ENCODE measurements around the gene DTNBP1.

The DTNBP1 gene

GRCh38 chr6:15490242-15491100 is 172.4 kb downstream of the DTNBP1 start:
- H3K4me3 ChIP-seq (ENCODE audit: low read depth, low read length), result no peak overlapping the region
- no peak for TF ChIP-seq CTCF (IDR thresholded peaks at IDR 0.05; ENCODE audit: low read depth, low read length, missing control alignments)
- no peak for DNase-seq (ENCODE audit: low read depth)

GRCh38 chr6:15489261-15489962 is 173.4 kb downstream of the DTNBP1 start:
- no peak for DNase-seq (ENCODE audit: low read depth)
- TF ChIP-seq CTCF (IDR thresholded peaks at IDR 0.05; ENCODE audit: low read depth, low read length, missing control alignments), result no peak
- no peak overlapping the region for H3K4me3 ChIP-seq (ENCODE audit: low read depth, low read length)

- TF ChIP-seq CTCF (IDR thresholded peaks at IDR 0.05; ENCODE audit: low read depth, low read length, missing control alignments), result no peak
- DNase-seq (ENCODE audit: low read depth), result no peak
- no peak overlapping the region for H3K4me3 ChIP-seq (ENCODE audit: low read depth, low read length)
These were observed 175.6 kb downstream of the DTNBP1 start for GRCh38 chr6:15487262-15487661.

GRCh38 chr6:15485936-15486335 is 176.9 kb downstream of the DTNBP1 start:
- no peak overlapping the region for H3K4me3 ChIP-seq (ENCODE audit: low read depth, low read length)
- TF ChIP-seq CTCF (IDR thresholded peaks at IDR 0.05; ENCODE audit: low read depth, low read length, missing control alignments), result no peak
- DNase-seq (ENCODE audit: low read depth), result no peak

GRCh38 chr6:15484821-15485220 is 178.0 kb downstream of the DTNBP1 start:
- DNase-seq (ENCODE audit: low read depth), result no peak
- H3K4me3 ChIP-seq (ENCODE audit: low read depth, low read length), result no peak overlapping the region

GRCh38 chr6:15484140-15484539 is 178.7 kb downstream of the DTNBP1 start:
- TF ChIP-seq CTCF (IDR thresholded peaks at IDR 0.05; ENCODE audit: low read depth, low read length, missing control alignments), result no peak
- H3K4me3 ChIP-seq (ENCODE audit: low read depth, low read length), result no peak overlapping the region
- no peak for DNase-seq (ENCODE audit: low read depth)

More at GRCh38 chr6:15484821-15485220, 178.0 kb downstream of the DTNBP1 start:
- TF ChIP-seq CTCF (IDR thresholded peaks at IDR 0.05; ENCODE audit: low read depth, low read length, missing control alignments), result no peak

Data from GM12864 (cell line).